H9 (cell line): ENCODE results near the gene GABRR2. TPM values are rescaled to one million over a fixed set of nuclear protein-coding genes. Genes with fewer than 3 reads are reported as not detected.

Experiments used
- DNase-seq: peaks from one replicate; pipeline ENCODE4 v3.0.0-alpha.2; 2017
- H2AFZ ChIP-seq: one replicate; pipeline ENCODE4 v1.6.1; 2013; ENCODE audit warnings: mild to moderate bottlenecking, low read length, control low read depth, moderate library complexity
- H2AK5ac ChIP-seq: 2 replicates; pipeline ENCODE4 v1.6.1; 2013; ENCODE audit warnings: low read length, control low read depth, mixed read lengths; ENCODE audit not compliant: insufficient read length
- H2BK120ac ChIP-seq: one replicate; pipeline ENCODE4 v1.6.1; 2013; ENCODE audit warnings: low read depth, mild to moderate bottlenecking, low read length, control low read depth, inconsistent platforms; ENCODE audit not compliant: poor library complexity, severe bottlenecking
- H2BK12ac ChIP-seq: 2 replicates; pipeline ENCODE4 v1.6.1; 2013; ENCODE audit warnings: low read length, control low read depth, mixed read lengths, low read depth; ENCODE audit not compliant: insufficient read length
- H2BK15ac ChIP-seq: 2 replicates; pipeline ENCODE4 v1.6.1; 2013; ENCODE audit warnings: low read depth, low read length, control low read depth
- H2BK20ac ChIP-seq: one replicate; pipeline ENCODE4 v1.6.1; 2013; ENCODE audit warnings: low read depth, mild to moderate bottlenecking, low read length, control low read depth, inconsistent platforms; ENCODE audit not compliant: poor library complexity, severe bottlenecking
- H2BK5ac ChIP-seq: 2 replicates; pipeline ENCODE4 v1.6.1; 2013; ENCODE audit warnings: low read length, control low read depth, mixed read lengths; ENCODE audit not compliant: insufficient read length
- H3K14ac ChIP-seq: 2 replicates; pipeline ENCODE4 v1.6.1; 2013; ENCODE audit warnings: low read length, control low read depth; ENCODE audit not compliant: insufficient read depth
- H3K18ac ChIP-seq: 2 replicates; pipeline ENCODE4 v1.6.1; 2013; ENCODE audit warnings: low read depth, mild to moderate bottlenecking, mixed read lengths, low read length, control low read depth; ENCODE audit not compliant: insufficient read length
- H3K23ac ChIP-seq: 2 replicates; pipeline ENCODE4 v1.6.1; 2013; ENCODE audit warnings: low read length, control low read depth, mixed read lengths, low read depth; ENCODE audit not compliant: insufficient read length
- H3K23me2 ChIP-seq: 2 replicates; pipeline ENCODE4 v1.6.1; 2013; ENCODE audit warnings: low read depth, mild to moderate bottlenecking, mixed read lengths, low read length, control low read depth; ENCODE audit not compliant: insufficient read length, poor library complexity, severe bottlenecking
- H3K27ac ChIP-seq: 2 replicates; pipeline ENCODE4 v1.5.1; 2013; ENCODE audit warnings: low read length, control low read depth, mixed read lengths, low read depth; ENCODE audit not compliant: insufficient read length
- H3K27me3 ChIP-seq: 2 replicates; pipeline ENCODE4 v1.6.1; 2013; ENCODE audit warnings: low read length, control low read depth, inconsistent platforms; ENCODE audit not compliant: insufficient read depth
- H3K4ac ChIP-seq: 2 replicates; pipeline ENCODE4 v1.6.1; 2013; ENCODE audit warnings: low read depth, mild to moderate bottlenecking, control low read depth, inconsistent platforms, low read length, moderate library complexity
- H3K4me1 ChIP-seq: 2 replicates; pipeline ENCODE4 v1.6.1; 2013; ENCODE audit warnings: low read length, control low read depth, inconsistent platforms; ENCODE audit not compliant: insufficient read depth
- H3K4me2 ChIP-seq: 2 replicates; pipeline ENCODE4 v1.6.1; 2013; ENCODE audit warnings: low read length, control low read depth, mixed read lengths; ENCODE audit not compliant: insufficient read length, insufficient read depth
- H3K56ac ChIP-seq: 2 replicates; pipeline ENCODE4 v1.6.1; 2013; ENCODE audit warnings: low read depth, mild to moderate bottlenecking, mixed read lengths, low read length, control low read depth; ENCODE audit not compliant: insufficient read length
- H3K79me1 ChIP-seq: 2 replicates; pipeline ENCODE4 v1.6.1; 2013; ENCODE audit warnings: low read depth, mild to moderate bottlenecking, moderate library complexity, low read length, control low read depth, inconsistent platforms; ENCODE audit not compliant: insufficient read depth, poor library complexity, severe bottlenecking
- H3K79me2 ChIP-seq: 2 replicates; pipeline ENCODE4 v1.6.1; 2013; ENCODE audit warnings: low read length, control low read depth, inconsistent platforms; ENCODE audit not compliant: insufficient read depth
- H3K9ac ChIP-seq: 2 replicates; pipeline ENCODE4 v1.6.1; 2013; ENCODE audit warnings: low read length, control low read depth, mixed read lengths; ENCODE audit not compliant: insufficient read length; ENCODE audit errors: extremely low read depth
- H3K9me3 ChIP-seq: one replicate; pipeline ENCODE4 v1.6.1; 2013; ENCODE audit warnings: low read depth, low read length, inconsistent platforms; ENCODE audit not compliant: control insufficient read depth
- H3T11ph ChIP-seq: one replicate; pipeline ENCODE4 v1.6.1; 2013; ENCODE audit warnings: mild to moderate bottlenecking, low read length, control low read depth, inconsistent platforms
- H4K20me1 ChIP-seq: one replicate; pipeline ENCODE4 v1.6.1; 2013; ENCODE audit not compliant: control insufficient read depth, insufficient read length, insufficient read depth
- H4K5ac ChIP-seq: 2 replicates; pipeline ENCODE4 v1.6.1; 2013; ENCODE audit warnings: low read depth, mild to moderate bottlenecking, mixed read lengths, low read length, control low read depth; ENCODE audit not compliant: insufficient read length
- H4K8ac ChIP-seq: replicated peaks from 2 replicates; pipeline ENCODE4 v1.6.1; 2013; ENCODE audit warnings: low read length, control low read depth, mixed read lengths, low read depth; ENCODE audit not compliant: insufficient read length
- H4K91ac ChIP-seq: 2 replicates; pipeline ENCODE4 v1.6.1; 2013; ENCODE audit warnings: low read depth, mild to moderate bottlenecking, moderate library complexity, mixed read lengths, low read length, control low read depth; ENCODE audit not compliant: insufficient read length
- H3K27ac Mint-ChIP-seq, 3 experiments: 2 replicates in 2 of 3; 3 replicates in 1 of 3; pipeline ENCODE4 v1.8.0; 2020 to 2021; ENCODE audit warnings: mixed read lengths in 3 of 3, mild to moderate bottlenecking in 1 of 3, moderate library complexity in 1 of 3
- H3K27me3 Mint-ChIP-seq: 2 replicates; pipeline ENCODE4 v1.8.0; 2021; ENCODE audit warnings: low read depth, mild to moderate bottlenecking, moderate library complexity, mixed read lengths
- H3K36me3 Mint-ChIP-seq, 3 experiments: 2 replicates in 2 of 3; 3 replicates in 1 of 3; pipeline ENCODE4 v1.8.0; 2020 to 2021; ENCODE audit warnings: low read depth in 3 of 3, mixed read lengths in 3 of 3; ENCODE audit not compliant: insufficient read depth in 1 of 3
- H3K4me1 Mint-ChIP-seq, 2 experiments: 2 replicates each; pipeline ENCODE4 v1.8.0; 2020; ENCODE audit warnings: mixed read lengths in 2 of 2
- H3K4me3 Mint-ChIP-seq, 2 experiments: 2 replicates in 1 of 2; 3 replicates in 1 of 2; pipeline ENCODE4 v1.8.0; 2020 to 2021; ENCODE audit warnings: mild to moderate bottlenecking in 2 of 2, mixed read lengths in 2 of 2, moderate library complexity in 1 of 2
- H3K9me3 Mint-ChIP-seq, 2 experiments: 2 replicates in 1 of 2; 3 replicates in 1 of 2; pipeline ENCODE4 v1.8.0; 2020; ENCODE audit warnings: mild to moderate bottlenecking in 2 of 2, mixed read lengths in 2 of 2, moderate library complexity in 1 of 2
- WGBS: extraction: QIAGEN DNeasy Blood & Tissue Kit; methylation state at CpG from one replicate; pipeline ENCODE4 v1.1.7; 2013; ENCODE audit warnings: missing lambda C conversion rate, low lambda C conversion rate, mixed read lengths; ENCODE audit not compliant: insufficient read length; ENCODE audit errors: extremely low coverage; 5-methylcytosine and 5-hydroxymethylcytosine counted together
- total RNA-seq: library from RNA; stranded (reverse); gene quantifications from 2 replicates; pipeline ENCODE4 v1.2.1, GENCODE V29; 2021
- TF ChIP-seq, protein P1 (sequence below): fragments of 200-600 bp; sonication (generic); conservative IDR thresholded peaks from 3 replicates; pipeline ENCODE4 v1.8.0; 2021; ENCODE audit warnings: antibody characterized with exemption, mild to moderate bottlenecking

The GABRR2 gene
- total RNA-seq, 1 experiment from 2014 or later: not detected

DNA sequence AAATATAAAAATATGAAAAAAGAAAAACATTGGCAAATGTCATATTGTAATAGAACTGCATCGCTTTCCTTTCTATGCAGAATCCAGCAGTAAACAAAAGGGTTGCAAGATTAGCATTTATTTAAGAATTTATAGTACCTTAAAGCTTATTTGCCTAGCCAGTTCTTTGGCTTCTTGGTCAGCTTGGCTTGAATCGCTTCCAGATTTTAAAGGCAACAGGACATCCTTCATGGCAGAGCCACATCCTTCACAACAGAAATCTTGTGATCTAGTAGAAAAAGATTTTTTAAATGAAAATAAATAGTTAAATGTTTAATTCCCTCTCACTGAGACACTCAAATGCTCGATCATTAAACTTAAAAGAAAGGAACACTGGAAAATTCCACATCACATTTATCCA lies 20.1 kb upstream of the GABRR2 start:
- no peaks in the 10 kb centered on the region for H3K9me3 Mint-ChIP-seq
- H3K27me3 Mint-ChIP-seq: no peaks in the 10 kb centered on the region
- DNase-seq: no peak
- Histone ChIP-seq H3K79me1 (no peaks in the 10 kb centered on the region), H3K27me3 (no peaks in the 10 kb centered on the region), H3K23ac (no peak overlapping the region), H3K23me2 (no peaks in the 10 kb centered on the region), H3K4me2 (no peak overlapping the region), H3K27ac (no peak overlapping the region), H2BK120ac (no peak overlapping the region), H3K56ac (no peak overlapping the region), H2AK5ac (no peak overlapping the region), H2BK15ac (no peak overlapping the region), H3K9ac (no peak overlapping the region), H4K20me1 (no peaks in the 10 kb centered on the region), H3K18ac (no peak overlapping the region), H4K91ac (no peak overlapping the region), H2BK20ac (no peak overlapping the region), H3T11ph (no peak overlapping the region), H3K14ac (no peak overlapping the region), H3K9me3 (no peaks in the 10 kb centered on the region), H3K79me2 (no peaks in the 10 kb centered on the region), H3K4me1 (no peaks in the 10 kb centered on the region), H4K8ac (no peak overlapping the region), H4K5ac (no peak overlapping the region), H2BK5ac (no peak overlapping the region), H2BK12ac (no peak overlapping the region), H3K4ac (no peak overlapping the region), H2AFZ (no peak overlapping the region)
- no CpG with 5 or more reads among the region's 3 CpGs for WGBS
- H3K27ac Mint-ChIP-seq: no peak overlapping the region
- no peaks in the 10 kb centered on the region for H3K4me1 Mint-ChIP-seq
- TF ChIP-seq, protein P1, sequence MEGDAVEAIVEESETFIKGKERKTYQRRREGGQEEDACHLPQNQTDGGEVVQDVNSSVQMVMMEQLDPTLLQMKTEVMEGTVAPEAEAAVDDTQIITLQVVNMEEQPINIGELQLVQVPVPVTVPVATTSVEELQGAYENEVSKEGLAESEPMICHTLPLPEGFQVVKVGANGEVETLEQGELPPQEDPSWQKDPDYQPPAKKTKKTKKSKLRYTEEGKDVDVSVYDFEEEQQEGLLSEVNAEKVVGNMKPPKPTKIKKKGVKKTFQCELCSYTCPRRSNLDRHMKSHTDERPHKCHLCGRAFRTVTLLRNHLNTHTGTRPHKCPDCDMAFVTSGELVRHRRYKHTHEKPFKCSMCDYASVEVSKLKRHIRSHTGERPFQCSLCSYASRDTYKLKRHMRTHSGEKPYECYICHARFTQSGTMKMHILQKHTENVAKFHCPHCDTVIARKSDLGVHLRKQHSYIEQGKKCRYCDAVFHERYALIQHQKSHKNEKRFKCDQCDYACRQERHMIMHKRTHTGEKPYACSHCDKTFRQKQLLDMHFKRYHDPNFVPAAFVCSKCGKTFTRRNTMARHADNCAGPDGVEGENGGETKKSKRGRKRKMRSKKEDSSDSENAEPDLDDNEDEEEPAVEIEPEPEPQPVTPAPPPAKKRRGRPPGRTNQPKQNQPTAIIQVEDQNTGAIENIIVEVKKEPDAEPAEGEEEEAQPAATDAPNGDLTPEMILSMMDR: no peak
- no peak overlapping the region for H3K4me3 Mint-ChIP-seq
- H3K36me3 Mint-ChIP-seq: peaks cover under 1 to 20% (median 18%) of the 10 kb centered on the region in 3 experiments; a peak in 6 of 7 replicates
